ENCODE data around the gene FAM193A.
"Not testable (repeated sequence)": the region's sequence is repeated elsewhere in the genome, so short reads cannot be mapped to it uniquely, and the experiment has no call there.

Gene FAM193A

GRCh38 chr4:2695346-2696060, 159.1 kb downstream of the FAM193A start:
- no peak for DNase-seq

DNA sequence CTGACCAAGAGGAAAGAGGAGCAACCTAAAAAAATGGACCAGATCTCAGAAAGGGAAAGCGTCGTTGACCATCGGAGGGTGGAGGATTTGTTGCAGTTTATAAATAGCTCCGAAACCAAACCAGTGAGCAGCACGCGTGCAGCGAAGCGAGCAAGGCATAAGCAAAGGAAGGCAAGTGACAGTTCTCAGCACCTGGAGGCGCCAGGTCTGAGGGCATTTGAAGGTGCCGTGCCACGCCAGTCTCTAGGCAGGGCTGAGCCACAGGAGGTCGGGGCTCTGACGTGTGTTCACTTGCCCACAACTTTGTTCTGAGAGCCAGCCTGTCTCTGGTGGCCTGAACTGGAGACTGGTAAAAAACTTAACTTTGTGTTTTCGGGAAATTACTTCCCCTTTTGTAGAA, 160.0 kb downstream of the FAM193A start:
- DNase-seq, result no peak

- DNase-seq, result no peak
These were observed 161.6 kb downstream of the FAM193A start for GRCh38 chr4:2697995-2698414.

GRCh38 chr4:2698504-2698903, 162.1 kb downstream of the FAM193A start:
- no peak for DNase-seq

GRCh38 chr4:2698951-2699505, 162.6 kb downstream of the FAM193A start:
- DNase-seq, result no peak

DNA sequence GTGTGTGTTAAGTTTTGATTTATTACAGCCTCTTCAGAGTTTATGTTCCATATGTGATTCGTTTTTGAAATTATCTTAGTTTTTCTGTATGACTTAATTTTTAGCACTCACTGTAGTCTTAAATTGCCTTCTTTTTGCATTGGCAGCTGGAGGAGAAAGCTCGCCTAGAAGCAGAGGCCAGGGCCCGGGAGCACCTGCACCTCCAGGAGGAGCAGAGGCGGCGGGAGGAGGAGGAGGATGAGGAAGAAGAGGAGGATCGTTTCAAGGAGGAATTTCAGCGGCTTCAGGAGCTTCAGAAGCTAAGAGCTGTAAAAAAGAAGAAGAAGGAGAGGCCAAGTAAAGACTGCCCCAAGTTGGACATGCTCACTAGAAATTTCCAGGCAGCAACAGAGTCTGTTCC, 163.1 kb downstream of the FAM193A start:
- DNase-seq, result no peak

- no peak for DNase-seq
These were observed 163.6 kb downstream of the FAM193A start for GRCh38 chr4:2700031-2700430.

DNA sequence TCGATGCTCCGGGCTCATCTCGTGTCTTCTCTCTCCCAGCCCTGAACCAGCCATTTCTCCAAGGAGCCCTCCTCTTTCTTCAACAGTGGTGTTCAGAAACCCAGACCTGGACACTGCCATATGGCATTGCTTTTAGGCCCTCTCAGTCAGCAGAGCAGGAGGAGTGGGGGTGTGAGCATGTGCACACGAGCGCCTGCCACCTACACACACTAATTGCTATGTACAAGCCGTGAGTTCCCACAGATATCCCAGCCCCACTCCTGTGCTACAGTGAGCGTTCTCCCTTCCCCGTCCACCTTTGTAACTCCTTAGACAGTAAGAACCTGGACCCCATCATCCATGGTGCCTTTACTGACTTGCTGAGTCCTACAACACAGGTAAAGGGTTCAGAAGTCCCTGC, 165.9 kb downstream of the FAM193A start:
- DNase-seq, result no peak

GRCh38 chr4:2702770-2703169, 166.3 kb downstream of the FAM193A start:
- DNase-seq, result no peak

DNA sequence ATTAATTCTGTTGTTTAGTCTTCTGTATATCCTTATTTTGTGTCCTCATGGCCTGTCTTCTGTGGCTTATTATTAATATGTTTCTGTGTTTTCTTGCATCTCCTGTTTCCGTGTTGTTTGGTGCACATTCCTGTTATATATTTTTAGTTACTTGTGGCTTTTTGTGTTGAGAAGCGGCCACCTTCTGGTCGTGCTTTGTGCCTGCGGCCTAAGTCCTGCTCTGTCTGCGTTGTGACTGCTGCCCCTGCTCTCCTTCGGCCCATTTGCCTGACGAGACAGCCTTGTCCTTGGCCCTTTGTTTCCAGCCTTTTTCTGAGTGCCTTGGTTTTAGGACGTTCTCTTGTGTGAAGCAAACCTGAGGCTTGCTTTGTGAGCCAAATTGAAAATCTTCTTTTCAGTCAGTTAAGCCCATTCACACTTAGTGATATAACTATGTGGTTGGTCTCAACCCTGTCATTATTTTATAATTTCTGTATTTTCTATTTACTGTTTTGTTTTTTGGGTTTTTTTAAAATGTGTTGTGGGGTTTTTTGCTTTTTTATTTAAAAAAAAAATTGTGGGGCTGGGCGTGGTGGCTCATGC, 175.9 kb downstream of the FAM193A start:
- no peak for DNase-seq

GRCh38 chr4:2713337-2713736, 176.9 kb downstream of the FAM193A start:
- DNase-seq, result no peak

DNA sequence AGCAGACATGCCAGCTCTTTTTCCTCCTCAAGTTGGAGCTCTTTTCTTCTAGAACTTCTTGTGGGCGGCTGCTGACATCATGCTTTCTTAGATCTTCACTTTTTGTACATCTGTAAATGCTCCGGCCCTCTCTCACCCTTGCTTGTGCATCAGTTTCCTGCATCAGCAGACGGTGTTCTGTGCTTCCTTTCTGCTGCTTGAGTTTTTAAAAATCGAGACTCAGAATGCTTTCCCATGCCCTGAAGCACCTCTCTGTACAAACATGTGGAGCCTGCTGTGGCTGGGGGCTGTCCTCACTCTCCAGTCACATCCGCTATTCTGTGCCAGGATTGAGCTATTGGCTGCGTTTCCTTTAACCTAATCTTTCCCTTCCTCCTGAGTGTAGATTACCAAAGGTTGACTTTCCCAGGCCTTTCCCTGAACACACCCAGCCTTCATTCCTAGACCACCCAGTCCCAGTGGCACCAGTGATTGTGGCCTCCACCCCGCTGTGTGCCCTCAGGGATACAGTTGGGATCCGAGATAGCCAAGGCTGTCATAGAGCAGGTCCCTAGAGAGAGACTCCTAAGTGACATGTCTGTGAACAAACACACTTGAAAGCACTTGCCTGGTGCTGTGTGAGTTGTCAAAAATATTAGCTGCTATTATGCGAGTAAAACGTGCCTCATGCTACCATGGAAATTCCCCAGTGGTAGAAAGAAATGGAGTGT, 177.8 kb downstream of the FAM193A start:
- peak in 2 of 5 experiments; percentile 25 to 75 for DNase-seq

DNA sequence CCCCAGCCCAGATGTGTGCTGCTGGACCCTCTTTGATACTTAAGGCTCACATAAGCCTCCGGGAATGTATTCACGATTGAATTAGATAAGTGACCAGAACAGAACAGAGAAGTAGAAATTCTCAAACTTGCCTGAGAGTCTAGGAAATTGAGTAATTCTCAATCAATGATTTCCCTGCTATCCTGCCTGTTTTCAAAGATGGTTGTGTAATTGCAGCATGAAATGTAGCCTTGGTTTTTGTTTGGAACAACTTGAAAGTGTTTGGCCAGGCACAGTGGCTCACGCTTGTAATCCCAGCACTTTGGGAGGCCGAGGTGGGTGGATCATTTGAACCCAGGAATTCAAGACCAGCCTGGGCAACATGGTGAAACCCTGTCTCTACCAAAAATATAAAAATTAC, 178.5 kb downstream of the FAM193A start:
- no peak for DNase-seq

- no peak for DNase-seq
These were observed 179.0 kb downstream of the FAM193A start for GRCh38 chr4:2715426-2715825.

DNA sequence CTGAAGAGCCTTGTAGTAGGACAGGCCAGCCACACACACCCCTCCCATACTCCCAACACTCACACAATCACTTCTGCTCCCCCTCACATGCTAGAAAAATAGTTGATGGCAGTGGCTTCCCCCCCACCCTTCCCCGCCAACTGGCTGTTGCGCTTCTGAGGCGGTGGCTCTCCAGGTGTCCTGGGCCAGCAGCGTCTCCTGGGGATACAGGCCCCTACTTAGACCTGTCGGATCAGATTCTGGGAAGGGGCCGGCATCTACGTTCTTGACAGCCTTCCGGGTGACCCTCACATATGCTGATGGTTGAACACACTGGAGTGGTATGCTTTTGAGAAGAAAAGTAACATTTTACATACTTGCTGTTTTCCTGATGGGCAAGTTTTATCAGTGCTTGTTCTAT, 179.8 kb downstream of the FAM193A start:
- no peak for DNase-seq

- DNase-seq, result no peak
These were observed 185.1 kb downstream of the FAM193A start for GRCh38 chr4:2721586-2721985.

- no peak for DNase-seq
These were observed 185.6 kb downstream of the FAM193A start for GRCh38 chr4:2722033-2722432.

DNA sequence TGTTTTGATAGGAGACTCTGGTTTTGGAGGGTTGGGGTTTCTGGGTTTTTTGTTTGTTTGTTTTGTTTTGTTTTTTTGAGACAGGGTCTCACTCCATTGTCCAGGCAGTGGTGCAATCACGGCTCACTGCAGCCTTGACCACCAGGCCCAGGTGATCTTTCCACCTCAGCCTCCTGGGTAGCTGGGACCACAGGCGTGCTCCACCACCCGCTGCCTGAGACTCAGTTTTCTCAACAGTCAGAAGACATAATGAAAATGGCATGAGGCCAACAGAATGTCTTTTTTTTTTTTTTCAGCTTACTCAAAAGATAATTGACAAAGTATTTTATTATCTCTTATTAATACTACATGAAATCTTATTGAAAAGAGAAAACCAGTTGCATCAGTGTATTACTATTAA, 187.3 kb downstream of the FAM193A start:
- DNase-seq, result no peak

GRCh38 chr4:2725380-2725779, 188.9 kb downstream of the FAM193A start:
- no peak for DNase-seq

DNA sequence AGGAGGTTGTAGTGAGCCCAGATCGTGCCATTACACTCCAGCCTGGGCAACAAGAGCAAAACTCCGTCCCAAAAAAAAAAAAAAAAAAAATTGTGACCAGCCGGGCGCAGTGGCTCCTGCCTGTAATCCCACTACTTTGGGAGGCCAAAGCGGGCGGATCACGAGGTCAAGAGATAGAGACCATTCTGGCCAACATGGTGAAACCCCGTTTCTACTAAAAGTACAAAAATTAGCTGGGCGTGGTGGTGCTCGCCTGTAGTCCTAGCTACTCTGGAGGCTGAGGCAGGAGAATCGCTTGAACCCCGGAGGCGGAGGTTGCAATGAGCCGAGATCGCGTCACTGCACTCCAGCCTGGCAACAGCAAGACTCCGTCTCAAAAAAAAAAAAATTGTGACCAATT, 190.4 kb downstream of the FAM193A start:
- DNase-seq, result not testable (repeated sequence)

GRCh38 chr4:2728221-2728620, 191.8 kb downstream of the FAM193A start:
- DNase-seq, result no peak

GRCh38 chr4:2728806-2729532, 192.5 kb downstream of the FAM193A start:
- DNase-seq, result no peak

- no peak for DNase-seq
These were observed 193.1 kb downstream of the FAM193A start for GRCh38 chr4:2729533-2729875.
